Omental fat pad (tissue), 4 donors: ENCODE data around the gene RNF149. TPM values are rescaled to one million over a fixed set of nuclear protein-coding genes. Genes with fewer than 3 reads are reported as not detected.

ENCODE experiments used
- ATAC-seq: fragments of 150-250 bp; one replicate; pipeline ENCODE4 v1.9.1; 2016; ENCODE audit warnings: mild to moderate bottlenecking, moderate library complexity; ENCODE audit not compliant: low FRiP score
- DNase-seq: peaks from one replicate; pipeline ENCODE4 v3.0.0-alpha.2; 2019; ENCODE audit warnings: low spot score
- CTCF ChIP-seq, 3 donors: fragments of 450-650 bp; IDR thresholded peaks; one replicate each; pipeline ENCODE4 v1.5.1; 2016 to 2017; ENCODE audit warnings: antibody characterized with exemption in 3 of 3, mild to moderate bottlenecking in 3 of 3, moderate library complexity in 2 of 3
- total RNA-seq, 4 donors: library from RNA; depleted of rRNA; stranded (reverse); fragments of >200 nt; gene quantifications; one replicate each; pipeline ENCODE4 v1.1.0, GENCODE V29; 2016

The RNF149 gene
- total RNA-seq, 4 donors from 2014 or later: 96.8 to 191 (median 118) TPM

GRCh38 chr2:101311696-101312017 lies 3.2 kb upstream of the RNF149 start:
- ATAC-seq: no peak
- TF ChIP-seq CTCF (IDR thresholded peaks at IDR 0.05): no peak
- no peak for DNase-seq

DNA sequence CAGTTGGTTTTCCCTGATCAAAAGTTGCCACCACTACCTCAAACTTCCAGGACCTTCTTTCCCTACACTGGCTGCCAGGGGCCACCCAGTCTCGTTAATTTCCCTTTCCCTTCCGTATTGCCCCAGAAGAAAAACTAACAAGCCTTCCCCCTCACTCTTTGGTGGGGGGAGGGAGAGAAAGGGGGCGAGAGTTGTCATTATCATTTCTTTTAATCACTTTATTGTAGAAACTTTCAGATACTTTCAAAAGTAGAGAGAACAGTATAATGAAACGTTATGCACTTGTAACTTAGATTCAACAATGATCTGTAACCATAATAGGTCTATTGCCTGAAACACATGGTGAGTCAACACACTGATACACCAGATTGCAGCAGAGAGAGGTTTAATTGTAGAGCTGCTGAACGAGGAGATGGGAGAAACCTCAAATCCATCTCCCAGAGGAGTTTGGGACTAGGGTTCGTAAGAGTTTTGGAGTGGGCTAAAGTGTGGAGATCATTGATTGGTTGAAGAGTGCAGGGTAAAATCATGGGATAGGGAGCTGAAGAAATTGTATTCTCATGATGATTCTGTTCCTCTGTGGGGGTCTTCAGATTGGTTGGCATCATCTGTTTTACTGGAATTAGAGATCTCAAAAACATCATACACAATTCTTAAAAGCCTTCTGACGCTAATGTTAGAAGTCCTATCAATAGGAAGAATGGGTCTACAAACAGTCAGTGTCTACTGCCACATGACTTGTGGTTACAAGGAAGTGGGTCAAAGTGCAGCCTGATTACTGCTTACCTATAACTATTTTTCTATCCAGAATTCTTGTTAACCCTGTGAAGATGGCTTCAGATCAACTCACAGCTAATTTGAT lies 2.6 kb upstream of the RNF149 start:
- no peak for DNase-seq
- ATAC-seq: no peak
- TF ChIP-seq CTCF (IDR thresholded peaks at IDR 0.05): no peak

- ATAC-seq (no peak), DNase-seq (no peak)
- TF ChIP-seq CTCF (IDR thresholded peaks at IDR 0.05): no peak
These were observed 1.8 kb upstream of the RNF149 start for GRCh38 chr2:101310090-101310833.

GRCh38 chr2:101307950-101308431 lies 510 bp downstream of the RNF149 start:
- TF ChIP-seq CTCF (IDR thresholded peaks at IDR 0.05): no peak
- ATAC-seq: peak; percentile 2
- no peak for DNase-seq

DNA sequence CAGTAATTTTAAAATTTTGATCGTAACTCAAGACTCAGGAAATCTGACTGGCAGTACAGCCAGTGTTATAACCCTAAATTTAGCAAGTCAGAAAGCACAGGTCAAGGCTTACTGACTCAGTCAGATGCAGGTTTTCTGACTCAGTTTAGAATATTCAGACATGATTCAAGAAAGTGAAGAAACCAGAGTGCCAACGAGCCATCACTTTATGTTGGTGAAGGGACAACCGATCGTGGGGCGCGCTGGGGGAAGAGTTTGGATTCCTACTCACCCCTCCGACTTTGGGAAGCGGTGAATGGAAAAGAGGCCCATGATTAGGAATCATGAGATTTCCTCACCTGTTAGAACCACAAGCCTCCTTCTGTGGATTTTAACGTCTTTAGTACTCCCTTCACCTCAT lies 998 bp downstream of the RNF149 start:
- DNase-seq (no peak), ATAC-seq (no peak)
- no peak for TF ChIP-seq CTCF (IDR thresholded peaks at IDR 0.05)

DNA sequence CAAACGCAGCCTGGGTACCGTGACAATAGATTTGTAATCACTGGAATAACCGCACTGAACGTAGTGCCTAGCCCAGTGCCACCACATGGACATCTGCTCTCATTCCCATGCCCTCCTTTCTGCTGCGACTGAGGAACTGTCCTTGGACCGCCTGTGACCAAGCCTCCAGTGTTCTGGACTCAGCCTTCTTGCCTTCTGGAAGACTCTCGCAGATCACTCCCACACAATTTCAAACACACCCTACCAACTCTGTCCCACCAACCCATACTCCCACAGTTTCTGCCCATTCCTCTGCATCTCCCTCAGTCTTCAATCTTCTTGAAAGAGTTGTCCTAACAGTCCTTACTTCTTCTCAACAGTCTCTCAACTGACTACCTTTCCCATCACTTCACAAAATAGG lies 2.1 kb downstream of the RNF149 start:
- TF ChIP-seq CTCF (IDR thresholded peaks at IDR 0.05): no peak
- no peak for ATAC-seq
- DNase-seq: no peak
